ENCODE results near the gene ADD3.
"Not testable (repeated sequence)": the region's sequence is repeated elsewhere in the genome, so short reads cannot be mapped to it uniquely, and the experiment has no call there.

The ADD3 gene

GRCh38 chr10:110109511-110109910, 101.7 kb downstream of the ADD3 start:
- no peak for DNase-seq (ENCODE audit: low read depth in 2 of 2)

DNA sequence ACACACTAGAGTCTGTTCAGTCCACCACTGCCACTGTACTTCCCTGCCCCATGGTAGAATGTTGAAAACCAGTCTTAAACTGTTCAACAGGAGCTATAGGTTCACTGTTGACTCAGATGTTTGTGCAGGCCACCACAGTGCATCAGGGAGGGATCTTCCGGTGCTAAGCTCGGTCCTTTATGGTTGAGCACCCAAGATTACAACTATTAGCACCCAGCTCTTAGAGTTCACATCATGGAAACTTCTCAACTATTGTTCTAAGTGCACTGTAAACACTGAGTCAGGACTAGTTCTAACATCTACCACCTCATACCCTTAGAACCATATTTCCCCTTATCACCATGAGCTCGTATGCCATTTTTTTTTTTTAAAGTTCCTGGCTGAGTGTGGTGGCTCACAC, 102.6 kb downstream of the ADD3 start:
- no peak for DNase-seq (ENCODE audit: low read depth in 2 of 2)

- no peak for DNase-seq (ENCODE audit: low read depth in 2 of 2)
These were observed 106.0 kb downstream of the ADD3 start for GRCh38 chr10:110113670-110114337.

DNA sequence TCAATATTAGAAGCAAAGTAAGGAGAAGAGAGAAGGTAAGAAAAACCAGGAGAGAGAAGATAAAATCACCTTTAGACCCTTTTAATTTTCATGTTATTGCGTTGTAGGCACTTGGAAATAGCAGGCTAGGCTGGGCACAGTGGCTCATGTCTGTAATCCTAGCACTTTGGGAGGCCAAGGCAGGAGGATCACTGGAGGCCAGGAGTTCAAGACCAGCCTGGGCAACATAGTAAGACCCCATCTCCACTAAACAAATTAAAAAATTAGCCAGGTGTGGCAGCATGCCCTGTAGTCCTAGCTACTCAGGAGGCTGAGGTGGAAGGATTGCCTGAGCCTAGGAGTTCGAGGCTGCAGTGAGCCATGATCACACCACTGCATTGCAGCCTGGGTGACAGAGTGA, 106.9 kb downstream of the ADD3 start:
- not testable (repeated sequence) for DNase-seq (ENCODE audit: low read depth in 2 of 2)

GRCh38 chr10:110115784-110116520, 108.2 kb downstream of the ADD3 start:
- DNase-seq (ENCODE audit: low read depth in 2 of 2), result no peak

DNA sequence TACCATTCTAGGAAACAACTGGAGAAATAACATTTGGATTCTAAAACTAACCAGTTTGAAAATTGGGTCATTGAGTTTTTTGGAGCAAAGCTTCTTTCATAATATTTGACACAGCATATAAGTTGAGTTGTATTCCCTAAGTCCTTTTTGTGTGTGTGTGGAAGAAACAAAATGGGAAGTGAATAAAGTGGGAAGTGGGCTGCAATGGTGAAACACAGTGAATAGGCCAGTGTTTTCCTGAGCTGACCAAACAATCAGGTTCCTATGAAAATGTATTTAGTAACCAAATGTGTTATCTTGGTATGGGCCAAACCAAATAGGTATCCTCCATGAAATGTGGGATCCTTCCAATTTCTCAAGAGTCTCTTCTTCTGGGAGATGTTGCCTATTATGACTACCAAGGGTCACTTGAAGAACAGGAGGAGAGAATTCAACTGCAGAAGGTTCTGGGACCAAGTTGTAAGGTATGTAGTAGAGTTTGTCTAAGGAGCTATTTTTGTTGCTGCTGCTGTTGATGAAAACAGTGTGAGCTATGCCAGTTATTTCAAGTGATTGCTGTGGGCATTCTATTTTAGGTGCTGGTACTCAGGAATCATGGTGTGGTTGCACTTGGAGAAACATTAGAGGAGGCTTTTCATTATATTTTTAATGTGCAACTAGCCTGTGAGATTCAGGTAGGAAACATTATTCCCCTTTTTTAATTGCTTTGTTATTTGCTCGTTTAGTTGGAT, 111.3 kb downstream of the ADD3 start:
- no peak for DNase-seq (ENCODE audit: low read depth in 2 of 2)

- no peak for DNase-seq (ENCODE audit: low read depth in 2 of 2)
These were observed 115.8 kb downstream of the ADD3 start for GRCh38 chr10:110123594-110123993.

- no peak for DNase-seq (ENCODE audit: low read depth in 2 of 2)
These were observed 121.7 kb downstream of the ADD3 start for GRCh38 chr10:110129490-110129889.

GRCh38 chr10:110134917-110135316, 127.1 kb downstream of the ADD3 start:
- DNase-seq (ENCODE audit: low read depth in 2 of 2), result no peak

GRCh38 chr10:110135836-110136235, 128.1 kb downstream of the ADD3 start:
- not testable (repeated sequence) for DNase-seq (ENCODE audit: low read depth in 2 of 2)

- no peak for DNase-seq (ENCODE audit: low read depth in 2 of 2)
These were observed 129.4 kb downstream of the ADD3 start for GRCh38 chr10:110137142-110137545.

GRCh38 chr10:110138197-110138812, 130.5 kb downstream of the ADD3 start:
- no peak for DNase-seq (ENCODE audit: low read depth in 2 of 2)

GRCh38 chr10:110141185-110141584, 133.4 kb downstream of the ADD3 start:
- DNase-seq (ENCODE audit: low read depth in 2 of 2), result no peak

- DNase-seq (ENCODE audit: low read depth in 2 of 2), result no peak
These were observed 134.3 kb downstream of the ADD3 start for GRCh38 chr10:110141871-110142635.

- no peak for DNase-seq (ENCODE audit: low read depth in 2 of 2)
These were observed 135.2 kb downstream of the ADD3 start for GRCh38 chr10:110142965-110143364.

- no peak for DNase-seq (ENCODE audit: low read depth in 2 of 2)
These were observed 136.7 kb downstream of the ADD3 start for GRCh38 chr10:110144507-110144906.

- no peak for DNase-seq (ENCODE audit: low read depth in 2 of 2)
These were observed 140.2 kb downstream of the ADD3 start for GRCh38 chr10:110147961-110148360.

DNA sequence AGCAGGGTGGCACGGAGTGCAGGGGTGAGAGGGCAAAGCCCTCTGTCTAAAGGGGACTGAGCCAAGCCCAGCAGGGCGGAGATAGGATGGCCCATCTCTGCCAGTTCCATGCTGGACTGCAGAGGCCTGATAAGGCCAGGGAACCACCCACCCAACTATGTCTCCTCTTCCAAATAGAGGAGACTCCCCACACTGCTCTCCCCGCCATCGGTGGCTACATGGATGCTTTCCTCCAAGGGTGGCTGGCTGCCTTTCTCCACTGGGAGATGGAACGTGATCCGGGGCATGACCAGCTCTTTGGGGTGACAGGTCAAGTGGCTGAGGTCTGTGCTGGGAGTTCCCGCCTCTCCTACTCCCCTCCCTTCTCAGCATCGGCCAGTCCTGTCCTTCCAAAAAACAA, 141.5 kb downstream of the ADD3 start:
- DNase-seq (ENCODE audit: low read depth in 2 of 2), result no peak

- no peak for DNase-seq (ENCODE audit: low read depth in 2 of 2)
These were observed 142.3 kb downstream of the ADD3 start for GRCh38 chr10:110150046-110150445.

GRCh38 chr10:110150981-110151380, 143.2 kb downstream of the ADD3 start:
- DNase-seq (ENCODE audit: low read depth in 2 of 2), result no peak

GRCh38 chr10:110151467-110151866, 143.7 kb downstream of the ADD3 start:
- no peak for DNase-seq (ENCODE audit: low read depth in 2 of 2)

GRCh38 chr10:110151971-110152370, 144.2 kb downstream of the ADD3 start:
- no peak for DNase-seq (ENCODE audit: low read depth in 2 of 2)

All from stimulated activated CD4-positive, alpha-beta T cell treated with anti-CD3 and anti-CD28 coated beads, Interleukin-12 subunit alpha, Interleukin-12 subunit beta, amount 100 ng/mL, for 24 hours (primary cell).